ENCODE data around the gene PRR23C.

The PRR23C gene

GRCh38 chr3:139062918-139063317 is 18.2 kb upstream of the PRR23C start:
- Histone ChIP-seq H3K4me3 (replicated peaks; ENCODE audit: insufficient read depth, low read length) (no peak overlapping the region), H3K27me3 (ENCODE audit: insufficient read depth, poor library complexity, severe bottlenecking) (peaks cover 2% of the 10 kb centered on the region), H3K27ac (replicated peaks) (no peak overlapping the region)
- no peak for TF ChIP-seq POLR2AphosphoS5 (IDR thresholded peaks at IDR 0.05; ENCODE audit: low read depth)
- no peak for DNase-seq (ENCODE audit: low read depth in 1 of 2, low spot score in 1 of 2)

GRCh38 chr3:139052802-139053600 is 8.3 kb upstream of the PRR23C start:
- DNase-seq (ENCODE audit: low read depth in 1 of 2, low spot score in 1 of 2), result no peak
- Histone ChIP-seq H3K27me3 (ENCODE audit: insufficient read depth, poor library complexity, severe bottlenecking) (no peaks in the 10 kb centered on the region), H3K27ac (replicated peaks) (no peak overlapping the region), H3K4me3 (replicated peaks; ENCODE audit: insufficient read depth, low read length) (no peak overlapping the region)
- TF ChIP-seq, protein P1, sequence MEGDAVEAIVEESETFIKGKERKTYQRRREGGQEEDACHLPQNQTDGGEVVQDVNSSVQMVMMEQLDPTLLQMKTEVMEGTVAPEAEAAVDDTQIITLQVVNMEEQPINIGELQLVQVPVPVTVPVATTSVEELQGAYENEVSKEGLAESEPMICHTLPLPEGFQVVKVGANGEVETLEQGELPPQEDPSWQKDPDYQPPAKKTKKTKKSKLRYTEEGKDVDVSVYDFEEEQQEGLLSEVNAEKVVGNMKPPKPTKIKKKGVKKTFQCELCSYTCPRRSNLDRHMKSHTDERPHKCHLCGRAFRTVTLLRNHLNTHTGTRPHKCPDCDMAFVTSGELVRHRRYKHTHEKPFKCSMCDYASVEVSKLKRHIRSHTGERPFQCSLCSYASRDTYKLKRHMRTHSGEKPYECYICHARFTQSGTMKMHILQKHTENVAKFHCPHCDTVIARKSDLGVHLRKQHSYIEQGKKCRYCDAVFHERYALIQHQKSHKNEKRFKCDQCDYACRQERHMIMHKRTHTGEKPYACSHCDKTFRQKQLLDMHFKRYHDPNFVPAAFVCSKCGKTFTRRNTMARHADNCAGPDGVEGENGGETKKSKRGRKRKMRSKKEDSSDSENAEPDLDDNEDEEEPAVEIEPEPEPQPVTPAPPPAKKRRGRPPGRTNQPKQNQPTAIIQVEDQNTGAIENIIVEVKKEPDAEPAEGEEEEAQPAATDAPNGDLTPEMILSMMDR (IDR thresholded peaks at IDR 0.05; ENCODE audit: insufficient read depth, low read length), result no peak
- TF ChIP-seq POLR2AphosphoS5 (IDR thresholded peaks at IDR 0.05; ENCODE audit: low read depth) (no peak), REST (IDR thresholded peaks at IDR 0.05; ENCODE audit: insufficient replicate concordance, low read depth) (no peak)

- Histone ChIP-seq H3K27me3 (ENCODE audit: insufficient read depth, poor library complexity, severe bottlenecking) (no peaks in the 10 kb centered on the region), H3K27ac (replicated peaks) (no peak overlapping the region), H3K4me3 (replicated peaks; ENCODE audit: insufficient read depth, low read length) (no peak overlapping the region)
- no peak for DNase-seq (ENCODE audit: low read depth in 1 of 2, low spot score in 1 of 2)
- TF ChIP-seq SPI1 (IDR thresholded peaks at IDR 0.05; ENCODE audit: borderline replicate concordance, low read depth) (no peak), POLR2AphosphoS5 (IDR thresholded peaks at IDR 0.05; ENCODE audit: low read depth) (no peak), REST (IDR thresholded peaks at IDR 0.05; ENCODE audit: insufficient replicate concordance, low read depth) (no peak), GABPA (IDR thresholded peaks at IDR 0.05; ENCODE audit: low read depth) (no peak)
- TF ChIP-seq, protein P1 (IDR thresholded peaks at IDR 0.05; ENCODE audit: insufficient read depth, low read length), result no peak
Measured at GRCh38 chr3:139043554-139044365, 932 bp downstream of the PRR23C start.

DNA sequence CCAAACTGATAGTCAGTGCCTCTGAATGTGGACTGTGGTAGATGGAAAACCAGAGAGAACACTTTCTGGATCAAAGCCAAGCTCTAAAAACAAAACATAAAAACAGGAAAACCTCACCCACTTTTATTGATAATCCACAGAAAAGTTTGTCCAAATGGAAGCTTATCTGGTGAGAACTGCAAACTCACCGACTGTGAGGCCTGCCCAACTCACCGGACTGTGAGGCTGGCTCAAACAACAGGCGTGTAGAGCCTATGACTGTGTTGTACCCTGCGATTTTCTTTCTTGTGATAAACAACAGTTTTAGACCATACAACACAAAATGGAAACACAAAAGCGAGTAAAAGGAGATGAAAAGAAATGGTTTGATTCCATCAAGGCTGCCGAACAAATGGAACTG is 7.2 kb downstream of the PRR23C start:
- DNase-seq (ENCODE audit: low read depth in 1 of 2, low spot score in 1 of 2), result no peak
- no peak overlapping the region for H3K27ac ChIP-seq (replicated peaks)
- TF ChIP-seq POLR2AphosphoS5 (IDR thresholded peaks at IDR 0.05; ENCODE audit: low read depth) (no peak), GABPA (IDR thresholded peaks at IDR 0.05; ENCODE audit: low read depth) (no peak), SPI1 (IDR thresholded peaks at IDR 0.05; ENCODE audit: borderline replicate concordance, low read depth) (no peak), REST (IDR thresholded peaks at IDR 0.05; ENCODE audit: insufficient replicate concordance, low read depth) (no peak)
- TF ChIP-seq, protein P1 (IDR thresholded peaks at IDR 0.05; ENCODE audit: insufficient read depth, low read length), result no peak
- no peak overlapping the region for H3K4me3 ChIP-seq (replicated peaks; ENCODE audit: insufficient read depth, low read length)
- H3K27me3 ChIP-seq (ENCODE audit: insufficient read depth, poor library complexity, severe bottlenecking), result no peaks in the 10 kb centered on the region

Measured in HL-60 (cell line).